ENCODE measurements around the gene PTPN4.

DNA sequence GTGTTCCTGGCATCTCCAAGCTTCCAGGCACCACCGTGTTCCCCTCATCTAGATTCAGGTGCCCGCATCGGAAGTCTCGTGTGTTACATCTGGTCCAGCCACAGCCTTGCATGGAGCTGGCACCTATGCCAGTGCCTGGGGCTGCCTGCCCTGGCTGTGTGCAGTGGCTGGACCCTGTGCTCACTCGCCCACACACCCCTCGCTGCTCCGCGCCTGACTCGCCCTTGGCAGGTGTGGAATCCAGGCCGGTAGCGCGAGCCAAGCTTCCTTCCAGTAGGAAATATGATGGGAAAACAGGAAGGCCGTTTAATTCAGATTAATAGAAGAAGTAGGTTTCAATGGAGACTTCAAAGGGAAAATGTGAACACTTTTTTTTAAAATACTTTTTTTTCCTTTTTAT is 78.0 kb downstream of the PTPN4 start:
- TF ChIP-seq, protein P1, sequence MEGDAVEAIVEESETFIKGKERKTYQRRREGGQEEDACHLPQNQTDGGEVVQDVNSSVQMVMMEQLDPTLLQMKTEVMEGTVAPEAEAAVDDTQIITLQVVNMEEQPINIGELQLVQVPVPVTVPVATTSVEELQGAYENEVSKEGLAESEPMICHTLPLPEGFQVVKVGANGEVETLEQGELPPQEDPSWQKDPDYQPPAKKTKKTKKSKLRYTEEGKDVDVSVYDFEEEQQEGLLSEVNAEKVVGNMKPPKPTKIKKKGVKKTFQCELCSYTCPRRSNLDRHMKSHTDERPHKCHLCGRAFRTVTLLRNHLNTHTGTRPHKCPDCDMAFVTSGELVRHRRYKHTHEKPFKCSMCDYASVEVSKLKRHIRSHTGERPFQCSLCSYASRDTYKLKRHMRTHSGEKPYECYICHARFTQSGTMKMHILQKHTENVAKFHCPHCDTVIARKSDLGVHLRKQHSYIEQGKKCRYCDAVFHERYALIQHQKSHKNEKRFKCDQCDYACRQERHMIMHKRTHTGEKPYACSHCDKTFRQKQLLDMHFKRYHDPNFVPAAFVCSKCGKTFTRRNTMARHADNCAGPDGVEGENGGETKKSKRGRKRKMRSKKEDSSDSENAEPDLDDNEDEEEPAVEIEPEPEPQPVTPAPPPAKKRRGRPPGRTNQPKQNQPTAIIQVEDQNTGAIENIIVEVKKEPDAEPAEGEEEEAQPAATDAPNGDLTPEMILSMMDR (IDR thresholded peaks at IDR 0.05): no peak
- TF ChIP-seq POLR2A (IDR thresholded peaks at IDR 0.05): no peak

Measured in uterus (tissue), 2 donors.